NCI-H1048 (cell line): ENCODE results near the gene IDH3A.

Experiments used
- DNase-seq: peaks from one replicate; lab custom pipeline; 2025; lab: John Stamatoyannopoulos, UW

IDH3A gene

GRCh38 chr15:78168608-78169007, 19.4 kb downstream of the IDH3A start:
- no peak for DNase-seq

- no peak for DNase-seq
These were observed 21.9 kb downstream of the IDH3A start for GRCh38 chr15:78170848-78171773.

- no peak for DNase-seq
These were observed 22.8 kb downstream of the IDH3A start for GRCh38 chr15:78171864-78172472.

- no peak for DNase-seq
These were observed 25.2 kb downstream of the IDH3A start for GRCh38 chr15:78174401-78174800.

- no peak for DNase-seq
These were observed 26.2 kb downstream of the IDH3A start for GRCh38 chr15:78175330-78175729.

- no peak for DNase-seq
These were observed 28.3 kb downstream of the IDH3A start for GRCh38 chr15:78177447-78177873.

GRCh38 chr15:78178064-78178463, 28.9 kb downstream of the IDH3A start:
- DNase-seq: no peak

GRCh38 chr15:78179286-78179840, 30.2 kb downstream of the IDH3A start:
- no peak for DNase-seq

- no peak for DNase-seq
These were observed 30.7 kb downstream of the IDH3A start for GRCh38 chr15:78179906-78180305.

GRCh38 chr15:78182336-78182700, 33.2 kb downstream of the IDH3A start:
- DNase-seq: no peak

- no peak for DNase-seq
These were observed 33.7 kb downstream of the IDH3A start for GRCh38 chr15:78182821-78183220.

GRCh38 chr15:78192826-78193594, 43.8 kb downstream of the IDH3A start:
- no peak for DNase-seq

- DNase-seq: no peak
These were observed 44.8 kb downstream of the IDH3A start for GRCh38 chr15:78193731-78194567.

- no peak for DNase-seq
These were observed 45.4 kb downstream of the IDH3A start for GRCh38 chr15:78194568-78194925.

- no peak for DNase-seq
These were observed 46.6 kb downstream of the IDH3A start for GRCh38 chr15:78195735-78196201.

- no peak for DNase-seq
These were observed 48.5 kb downstream of the IDH3A start for GRCh38 chr15:78197632-78198031.

GRCh38 chr15:78200276-78200930, 51.2 kb downstream of the IDH3A start:
- no peak for DNase-seq

GRCh38 chr15:78201281-78202190, 52.4 kb downstream of the IDH3A start:
- no peak for DNase-seq

GRCh38 chr15:78203346-78204225, 54.4 kb downstream of the IDH3A start:
- DNase-seq: no peak
